DMS 273 treated with DMSO at 0.1 percent for 48 hours (cell line): ENCODE measurements around the gene ELF1.
"Not testable (repeated sequence)": the region's sequence is repeated elsewhere in the genome, so short reads cannot be mapped to it uniquely, and the experiment has no call there.

Experiments used
- DNase-seq: peaks from one replicate; lab custom pipeline; 2025; lab: John Stamatoyannopoulos, UW

Gene ELF1

GRCh38 chr13:41042419-41042818, 23.3 kb upstream of the ELF1 start:
- DNase-seq, result not testable (repeated sequence)

GRCh38 chr13:41040584-41041334, 21.6 kb upstream of the ELF1 start:
- DNase-seq, result no peak

GRCh38 chr13:41039746-41040145, 20.6 kb upstream of the ELF1 start:
- DNase-seq, result no peak

- not testable (repeated sequence) for DNase-seq
These were observed 17.4 kb upstream of the ELF1 start for GRCh38 chr13:41036557-41036956.

- DNase-seq, result no peak
These were observed 15.8 kb upstream of the ELF1 start for GRCh38 chr13:41034881-41035280.

GRCh38 chr13:41034382-41034781, 15.3 kb upstream of the ELF1 start:
- no peak for DNase-seq

GRCh38 chr13:41032691-41033376, 13.7 kb upstream of the ELF1 start:
- DNase-seq, result no peak

- no peak for DNase-seq
These were observed 10.5 kb upstream of the ELF1 start for GRCh38 chr13:41029629-41030028.

GRCh38 chr13:41028051-41028450, 8.9 kb upstream of the ELF1 start:
- DNase-seq, result no peak

GRCh38 chr13:41026788-41027187, 7.7 kb upstream of the ELF1 start:
- DNase-seq, result no peak

- no peak for DNase-seq
These were observed 6.4 kb upstream of the ELF1 start for GRCh38 chr13:41025518-41025917.

- no peak for DNase-seq
These were observed 647 bp upstream of the ELF1 start for GRCh38 chr13:41019578-41020347.

GRCh38 chr13:41018602-41018948, 541 bp downstream of the ELF1 start:
- no peak for DNase-seq

- DNase-seq, result no peak
These were observed 1.1 kb downstream of the ELF1 start for GRCh38 chr13:41017817-41018601.

GRCh38 chr13:41017159-41017558, 2.0 kb downstream of the ELF1 start:
- no peak for DNase-seq

GRCh38 chr13:41015920-41016319, 3.2 kb downstream of the ELF1 start:
- no peak for DNase-seq

- no peak for DNase-seq
These were observed 5.3 kb downstream of the ELF1 start for GRCh38 chr13:41013835-41014234.

- no peak for DNase-seq
These were observed 6.6 kb downstream of the ELF1 start for GRCh38 chr13:41012536-41012935.

- no peak for DNase-seq
These were observed 7.6 kb downstream of the ELF1 start for GRCh38 chr13:41011382-41011956.

GRCh38 chr13:41008349-41008980, 10.7 kb downstream of the ELF1 start:
- no peak for DNase-seq

- no peak for DNase-seq
These were observed 11.4 kb downstream of the ELF1 start for GRCh38 chr13:41007744-41008128.
